ENCODE results near the gene SLIT1. TPM values are rescaled to one million over a fixed set of nuclear protein-coding genes. Genes with fewer than 3 reads are reported as not detected.

SLIT1 gene
- total RNA-seq, 1 donor = not detected

DNA sequence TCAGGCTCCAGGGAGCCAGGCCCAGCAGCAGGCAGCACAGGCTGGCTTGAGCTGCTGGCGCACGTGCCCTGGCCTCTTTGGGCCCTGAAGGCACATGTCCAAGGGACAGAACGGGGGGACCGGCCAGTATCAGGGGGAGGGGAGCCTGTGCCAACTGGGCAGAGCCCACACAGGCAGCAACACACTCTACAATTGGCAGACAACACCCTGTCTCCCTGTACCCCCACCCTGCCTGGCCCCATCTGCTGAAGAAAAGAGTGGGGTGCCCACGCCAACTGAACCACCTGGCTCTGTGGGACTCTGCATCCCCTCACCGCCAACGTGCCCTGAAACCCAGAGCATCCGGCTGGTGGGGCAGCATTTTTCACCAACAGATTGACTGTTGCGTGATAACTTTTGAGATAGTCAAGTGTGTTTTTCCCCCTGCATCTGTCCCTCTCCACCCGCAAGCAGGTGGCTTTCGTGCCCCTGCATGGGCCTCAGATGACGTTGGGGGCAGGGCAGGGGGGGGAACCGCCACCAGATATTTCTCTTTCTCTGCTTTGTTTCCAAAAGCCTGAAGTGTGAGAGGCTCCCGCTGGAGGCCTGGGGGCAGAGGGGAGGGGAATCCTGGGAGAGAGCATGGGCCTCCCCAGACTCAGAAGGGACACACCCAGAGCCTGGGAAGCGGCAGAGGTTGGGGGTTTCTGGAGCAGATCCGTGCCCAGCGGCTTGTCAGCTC lies 21.8 kb downstream of the SLIT1 start:
- H3K27me3 ChIP-seq (ENCODE audit: insufficient read depth, low read length) = no peaks in the 10 kb centered on the region
- H3K27ac ChIP-seq (ENCODE audit: low read depth, low read length) = no peak overlapping the region
- TF ChIP-seq, protein P1, sequence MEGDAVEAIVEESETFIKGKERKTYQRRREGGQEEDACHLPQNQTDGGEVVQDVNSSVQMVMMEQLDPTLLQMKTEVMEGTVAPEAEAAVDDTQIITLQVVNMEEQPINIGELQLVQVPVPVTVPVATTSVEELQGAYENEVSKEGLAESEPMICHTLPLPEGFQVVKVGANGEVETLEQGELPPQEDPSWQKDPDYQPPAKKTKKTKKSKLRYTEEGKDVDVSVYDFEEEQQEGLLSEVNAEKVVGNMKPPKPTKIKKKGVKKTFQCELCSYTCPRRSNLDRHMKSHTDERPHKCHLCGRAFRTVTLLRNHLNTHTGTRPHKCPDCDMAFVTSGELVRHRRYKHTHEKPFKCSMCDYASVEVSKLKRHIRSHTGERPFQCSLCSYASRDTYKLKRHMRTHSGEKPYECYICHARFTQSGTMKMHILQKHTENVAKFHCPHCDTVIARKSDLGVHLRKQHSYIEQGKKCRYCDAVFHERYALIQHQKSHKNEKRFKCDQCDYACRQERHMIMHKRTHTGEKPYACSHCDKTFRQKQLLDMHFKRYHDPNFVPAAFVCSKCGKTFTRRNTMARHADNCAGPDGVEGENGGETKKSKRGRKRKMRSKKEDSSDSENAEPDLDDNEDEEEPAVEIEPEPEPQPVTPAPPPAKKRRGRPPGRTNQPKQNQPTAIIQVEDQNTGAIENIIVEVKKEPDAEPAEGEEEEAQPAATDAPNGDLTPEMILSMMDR (IDR thresholded peaks at IDR 0.05; ENCODE audit: extremely low read depth, low read depth, low read length) = no peak
- no peaks in the 10 kb centered on the region for H3K4me1 ChIP-seq (ENCODE audit: insufficient read depth, low read length)
- H3K4me2 ChIP-seq (ENCODE audit: insufficient read depth, low read length) = no peak overlapping the region
- DNase-seq (ENCODE audit: insufficient read length, low spot score, missing footprints) = peak; percentile 38
- no peaks in the 10 kb centered on the region for H3K36me3 ChIP-seq (ENCODE audit: insufficient read depth, low read length)
- H4K20me1 ChIP-seq (ENCODE audit: insufficient read depth, low read length) = no peaks in the 10 kb centered on the region
- no peaks in the 10 kb centered on the region for H3K79me2 ChIP-seq (ENCODE audit: insufficient read depth, low read length)
- H3K9me3 ChIP-seq (ENCODE audit: low read depth, low read length) = no peaks in the 10 kb centered on the region
- no peak overlapping the region for H3K4me3 ChIP-seq (ENCODE audit: insufficient read depth, low read length)
- H2AFZ ChIP-seq (ENCODE audit: low read length) = no peak overlapping the region

DNA sequence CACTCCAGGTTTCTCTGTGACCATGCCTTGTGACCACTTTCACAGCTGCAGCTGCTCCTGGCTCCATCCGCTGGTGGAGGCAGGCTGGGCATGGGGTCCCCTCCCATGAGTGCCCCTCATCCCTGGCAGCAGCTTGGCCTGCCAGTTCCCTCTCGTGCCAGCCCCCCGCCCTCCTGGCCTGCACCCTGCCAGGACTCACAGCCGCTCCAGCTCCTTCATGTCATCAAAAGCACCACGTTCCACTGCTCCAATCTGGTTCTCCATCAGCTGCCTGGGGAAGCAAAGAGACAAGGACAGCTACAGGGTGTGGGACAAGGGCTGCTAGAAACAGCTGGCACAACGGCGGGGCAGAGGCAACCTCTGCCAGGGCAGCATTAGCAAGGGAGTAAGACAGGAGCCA lies 22.6 kb downstream of the SLIT1 start:
- TF ChIP-seq, protein P1 (IDR thresholded peaks at IDR 0.05; ENCODE audit: extremely low read depth, low read depth, low read length) = no peak
- Histone ChIP-seq H3K27ac (ENCODE audit: low read depth, low read length) (no peak overlapping the region), H3K27me3 (ENCODE audit: insufficient read depth, low read length) (no peaks in the 10 kb centered on the region), H2AFZ (ENCODE audit: low read length) (no peak overlapping the region), H3K4me3 (ENCODE audit: insufficient read depth, low read length) (no peak overlapping the region), H4K20me1 (ENCODE audit: insufficient read depth, low read length) (no peaks in the 10 kb centered on the region), H3K36me3 (ENCODE audit: insufficient read depth, low read length) (no peaks in the 10 kb centered on the region), H3K79me2 (ENCODE audit: insufficient read depth, low read length) (no peaks in the 10 kb centered on the region), H3K4me2 (ENCODE audit: insufficient read depth, low read length) (no peak overlapping the region), H3K9me3 (ENCODE audit: low read depth, low read length) (no peaks in the 10 kb centered on the region), H3K4me1 (ENCODE audit: insufficient read depth, low read length) (no peaks in the 10 kb centered on the region)
- peak; percentile 68 for DNase-seq (ENCODE audit: insufficient read length, low spot score, missing footprints)

DNA sequence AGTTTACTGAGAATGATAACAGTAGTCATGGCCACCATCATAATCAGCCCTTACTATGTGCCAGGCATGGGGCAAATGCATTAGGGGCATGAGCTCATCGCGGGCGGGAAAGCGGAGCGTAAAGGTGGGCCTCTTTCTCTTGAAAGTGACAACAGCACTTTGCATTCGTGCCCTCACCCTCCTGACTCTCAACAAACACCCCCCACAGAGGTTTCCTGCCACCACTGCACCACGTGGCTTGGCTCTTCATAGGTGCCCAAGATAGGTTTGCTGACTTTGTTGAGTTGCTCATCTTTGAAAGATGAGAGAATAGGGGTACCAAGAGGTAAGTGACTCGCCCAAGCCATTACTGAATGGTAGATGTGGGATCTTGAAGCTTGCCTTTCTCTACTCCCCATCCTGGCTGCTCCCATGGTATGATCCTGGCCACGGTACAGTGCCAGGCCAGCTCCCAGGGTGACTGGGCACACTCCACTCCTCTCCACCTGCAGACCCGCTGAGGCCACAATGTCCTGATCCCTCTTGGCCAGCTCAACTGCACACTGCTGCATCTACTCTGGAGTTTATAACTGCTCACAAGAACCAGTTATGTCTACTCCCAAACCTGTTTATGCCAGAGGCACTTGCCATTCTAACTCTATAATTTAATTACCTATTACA lies 26.0 kb downstream of the SLIT1 start:
- Histone ChIP-seq H3K4me1 (ENCODE audit: insufficient read depth, low read length) (no peaks in the 10 kb centered on the region), H3K27me3 (ENCODE audit: insufficient read depth, low read length) (no peaks in the 10 kb centered on the region), H3K9me3 (ENCODE audit: low read depth, low read length) (no peaks in the 10 kb centered on the region), H2AFZ (ENCODE audit: low read length) (no peak overlapping the region), H3K79me2 (ENCODE audit: insufficient read depth, low read length) (no peaks in the 10 kb centered on the region), H3K36me3 (ENCODE audit: insufficient read depth, low read length) (no peaks in the 10 kb centered on the region), H3K4me2 (ENCODE audit: insufficient read depth, low read length) (no peak overlapping the region), H4K20me1 (ENCODE audit: insufficient read depth, low read length) (no peaks in the 10 kb centered on the region), H3K4me3 (ENCODE audit: insufficient read depth, low read length) (no peak overlapping the region), H3K27ac (ENCODE audit: low read depth, low read length) (no peak overlapping the region)
- no peak for DNase-seq (ENCODE audit: insufficient read length, low spot score, missing footprints)
- TF ChIP-seq, protein P1 (IDR thresholded peaks at IDR 0.05; ENCODE audit: extremely low read depth, low read depth, low read length) = no peak

DNA sequence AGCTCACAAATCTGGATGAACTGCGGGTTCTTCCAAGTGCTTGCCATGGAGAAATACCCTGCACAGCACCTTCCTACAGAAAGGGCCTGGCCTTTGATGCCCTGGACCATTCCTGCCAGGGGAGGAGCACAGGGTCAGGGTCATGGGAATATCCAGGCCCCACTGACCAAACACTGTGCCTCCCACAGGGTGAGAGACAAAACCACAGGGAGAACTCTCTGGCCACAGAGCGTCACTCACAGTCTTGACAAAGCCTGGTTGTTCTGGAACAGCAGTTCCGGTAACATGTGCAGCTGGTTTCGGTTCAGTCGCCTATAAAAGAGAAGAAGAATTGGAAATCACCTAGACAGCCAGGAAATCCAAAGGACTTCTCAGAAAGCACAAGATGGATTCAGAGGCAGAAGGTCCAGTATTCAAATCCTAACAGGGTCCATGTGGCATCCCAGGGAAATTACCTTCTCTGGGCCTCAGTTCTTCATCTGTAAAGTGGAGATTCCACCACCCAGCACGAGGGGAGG lies 28.1 kb downstream of the SLIT1 start:
- no peaks in the 10 kb centered on the region for H3K27me3 ChIP-seq (ENCODE audit: insufficient read depth, low read length)
- H3K27ac ChIP-seq (ENCODE audit: low read depth, low read length) = no peak overlapping the region
- no peaks in the 10 kb centered on the region for H3K36me3 ChIP-seq (ENCODE audit: insufficient read depth, low read length)
- H2AFZ ChIP-seq (ENCODE audit: low read length) = no peak overlapping the region
- no peaks in the 10 kb centered on the region for H3K4me1 ChIP-seq (ENCODE audit: insufficient read depth, low read length)
- no peak overlapping the region for H3K4me2 ChIP-seq (ENCODE audit: insufficient read depth, low read length)
- H3K79me2 ChIP-seq (ENCODE audit: insufficient read depth, low read length) = no peaks in the 10 kb centered on the region
- no peaks in the 10 kb centered on the region for H3K9me3 ChIP-seq (ENCODE audit: low read depth, low read length)
- H3K4me3 ChIP-seq (ENCODE audit: insufficient read depth, low read length) = no peak overlapping the region
- TF ChIP-seq, protein P1 (IDR thresholded peaks at IDR 0.05; ENCODE audit: extremely low read depth, low read depth, low read length) = no peak
- no peaks in the 10 kb centered on the region for H4K20me1 ChIP-seq (ENCODE audit: insufficient read depth, low read length)
- DNase-seq (ENCODE audit: insufficient read length, low spot score, missing footprints) = no peak

Data from osteoblast (primary cell).